Trophoblast cell (in vitro differentiated cells and primary cell): ENCODE results near the gene PPP4R1.

Experiments used
- DNase-seq, 2 donors: peaks; one replicate each; pipeline ENCODE4 v3.0.0-alpha.2; 2016
- H2AFZ ChIP-seq: 2 replicates; pipeline ENCODE4 v1.6.1; 2013; ENCODE audit warnings: low read length, moderate library complexity, mild to moderate bottlenecking; ENCODE audit not compliant: insufficient read depth, poor library complexity
- H2AK5ac ChIP-seq: 2 replicates; pipeline ENCODE4 v1.6.1; 2013; ENCODE audit warnings: mild to moderate bottlenecking, low read length
- H2BK120ac ChIP-seq: 2 replicates; pipeline ENCODE4 v1.6.1; 2013; ENCODE audit warnings: low read length, mild to moderate bottlenecking, moderate library complexity; ENCODE audit not compliant: insufficient read depth, poor library complexity
- H2BK12ac ChIP-seq: 2 replicates; pipeline ENCODE4 v1.6.1; 2013; ENCODE audit warnings: mild to moderate bottlenecking, low read length, moderate library complexity
- H2BK5ac ChIP-seq: 2 replicates; pipeline ENCODE4 v1.6.1; 2013; ENCODE audit warnings: low read length, low read depth, moderate library complexity, mild to moderate bottlenecking; ENCODE audit not compliant: poor library complexity
- H3K14ac ChIP-seq: 2 replicates; pipeline ENCODE4 v1.6.1; 2013; ENCODE audit warnings: mild to moderate bottlenecking, low read length
- H3K18ac ChIP-seq: 2 replicates; pipeline ENCODE4 v1.6.1; 2013; ENCODE audit warnings: mild to moderate bottlenecking, low read length
- H3K23ac ChIP-seq: 2 replicates; pipeline ENCODE4 v1.6.1; 2013; ENCODE audit warnings: low read length
- H3K27ac ChIP-seq: 2 replicates; pipeline ENCODE4 v1.5.1; 2013; ENCODE audit warnings: low read depth, mild to moderate bottlenecking, inconsistent platforms, low read length, moderate library complexity
- H3K27me3 ChIP-seq: 2 replicates; pipeline ENCODE4 v1.6.1; 2013; ENCODE audit warnings: inconsistent platforms, mild to moderate bottlenecking, low read length, moderate library complexity; ENCODE audit not compliant: insufficient read depth
- H3K36me3 ChIP-seq, 2 experiments: 1 replicate in 1 of 2; 2 replicates in 1 of 2; pipeline ENCODE4 v1.6.1; 2013; ENCODE audit warnings: low read length in 2 of 2, mild to moderate bottlenecking in 2 of 2, moderate library complexity in 1 of 2; ENCODE audit not compliant: insufficient read depth in 2 of 2, control insufficient read depth in 1 of 2
- H3K4ac ChIP-seq: 2 replicates; pipeline ENCODE4 v1.6.1; 2013; ENCODE audit warnings: low read depth, mild to moderate bottlenecking, low read length, moderate library complexity
- H3K4me1 ChIP-seq, 2 experiments: 1 replicate in 1 of 2; 2 replicates in 1 of 2; pipeline ENCODE4 v1.6.1; 2013; ENCODE audit warnings: low read length in 2 of 2, mild to moderate bottlenecking in 2 of 2, moderate library complexity in 1 of 2; ENCODE audit not compliant: insufficient read depth in 2 of 2, control insufficient read depth in 1 of 2
- H3K4me2 ChIP-seq: 2 replicates; pipeline ENCODE4 v1.6.1; 2013; ENCODE audit warnings: inconsistent platforms, mild to moderate bottlenecking, low read length, moderate library complexity
- H3K4me3 ChIP-seq: 2 replicates; pipeline ENCODE4 v1.5.1; 2013; ENCODE audit warnings: mild to moderate bottlenecking, low read depth, low read length, inconsistent platforms
- H3K79me1 ChIP-seq: one replicate; pipeline ENCODE4 v1.6.1; 2013; ENCODE audit warnings: low read length
- H3K79me2 ChIP-seq: 2 replicates; pipeline ENCODE4 v1.6.1; 2013; ENCODE audit warnings: low read length, mild to moderate bottlenecking; ENCODE audit not compliant: control insufficient read depth, insufficient read depth, poor library complexity
- H3K9ac ChIP-seq: 2 replicates; pipeline ENCODE4 v1.6.1; 2013; ENCODE audit warnings: mild to moderate bottlenecking, low read length
- H3K9me3 ChIP-seq: 2 replicates; pipeline ENCODE4 v1.6.1; 2013; ENCODE audit warnings: low read depth, mild to moderate bottlenecking, control low read depth, inconsistent platforms, low read length; ENCODE audit not compliant: insufficient read depth
- H4K12ac ChIP-seq: 2 replicates; pipeline ENCODE4 v1.6.1; 2013; ENCODE audit warnings: low read depth, mild to moderate bottlenecking, low read length, moderate library complexity
- H4K8ac ChIP-seq: 2 replicates; pipeline ENCODE4 v1.6.1; 2013; ENCODE audit warnings: low read depth, mild to moderate bottlenecking, low read length, moderate library complexity
- H4K91ac ChIP-seq: one replicate; pipeline ENCODE4 v1.6.1; 2013; ENCODE audit warnings: low read depth, mild to moderate bottlenecking, low read length, moderate library complexity
- WGBS: extraction: QIAGEN DNeasy Blood & Tissue Kit; methylation state at CpG from one replicate; pipeline ENCODE4 v1.1.7; 2013; ENCODE audit warnings: missing lambda C conversion rate; ENCODE audit not compliant: insufficient read length, insufficient coverage; ENCODE audit errors: extremely low coverage; 5-methylcytosine and 5-hydroxymethylcytosine counted together

Gene PPP4R1

DNA sequence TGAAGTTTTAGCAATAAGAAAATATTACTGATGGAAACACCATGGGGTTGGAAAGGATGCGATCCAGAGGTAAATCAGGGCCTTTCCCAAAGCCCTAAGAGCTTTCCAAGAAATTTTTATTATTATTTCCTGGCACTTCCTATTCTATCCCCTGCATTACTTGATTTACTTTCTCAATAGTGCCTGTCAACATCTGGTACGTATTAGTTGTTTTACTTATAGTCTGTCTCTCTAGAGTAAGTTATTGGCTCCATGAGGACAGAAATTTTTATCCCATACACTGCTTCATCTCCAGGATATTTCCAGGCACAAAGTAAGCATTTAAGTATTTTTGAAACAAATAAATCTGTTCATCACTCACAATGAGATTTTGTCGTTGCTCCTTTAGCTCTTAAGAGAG is 18.1 kb downstream of the PPP4R1 start:
- WGBS: no CpG with 5 or more reads among the region's 3 CpGs
- Histone ChIP-seq H2BK12ac (no peak overlapping the region), H3K14ac (no peak overlapping the region), H3K9ac (no peak overlapping the region), H3K4me1 (no peaks in the 10 kb centered on the region), H4K12ac (no peak overlapping the region), H2BK120ac (no peak overlapping the region), H3K36me3 (peaks cover 6 to 7% of the 10 kb centered on the region in 2 experiments), H3K18ac (no peak overlapping the region), H3K27me3 (no peaks in the 10 kb centered on the region), H3K23ac (no peak overlapping the region), H3K9me3 (peaks cover 3% of the 10 kb centered on the region), H4K8ac (no peak overlapping the region), H3K4me3 (no peak overlapping the region), H3K79me2 (peaks cover 3% of the 10 kb centered on the region), H3K79me1 (no peaks in the 10 kb centered on the region), H3K4ac (no peak overlapping the region), H3K27ac (no peak overlapping the region), H2AFZ (no peak overlapping the region), H3K4me2 (no peak overlapping the region), H4K91ac (no peak overlapping the region), H2BK5ac (no peak overlapping the region), H2AK5ac (no peak overlapping the region)
- no peak for DNase-seq

DNA sequence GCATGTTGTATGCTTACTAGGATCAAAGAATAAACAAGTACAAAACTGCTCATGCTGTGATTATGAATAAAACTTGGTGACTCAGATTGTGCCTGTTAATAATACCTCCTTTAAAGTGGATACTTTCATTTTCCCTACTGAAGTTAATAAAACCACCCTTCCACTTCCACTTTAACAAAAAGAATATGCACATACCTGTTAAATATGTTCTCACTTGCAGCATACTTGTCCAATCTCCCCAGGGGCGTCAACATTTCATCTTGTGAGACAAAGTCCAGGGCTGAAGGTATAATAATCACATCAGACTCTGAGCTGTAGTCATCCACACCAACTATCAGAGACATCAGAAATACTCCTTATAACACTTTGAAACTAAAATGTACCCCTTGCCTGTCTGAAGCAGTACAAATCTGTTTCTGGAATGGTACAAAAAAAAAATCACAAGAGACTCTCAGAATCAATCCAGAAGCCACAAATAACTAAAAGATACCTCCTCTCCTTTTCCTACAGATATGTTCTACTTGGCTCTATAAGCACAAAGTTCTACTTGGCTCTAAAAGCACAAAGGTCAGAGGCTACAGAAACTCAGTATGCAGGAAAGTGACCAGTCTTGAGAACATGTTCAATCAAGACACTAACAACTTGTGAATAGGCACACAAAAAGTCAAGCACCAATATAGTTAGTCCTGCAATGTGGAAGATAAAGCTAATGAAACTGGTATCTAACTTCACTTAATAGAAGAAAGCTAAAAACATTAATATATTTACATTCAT is 19.3 kb downstream of the PPP4R1 start:
- no peaks in the 10 kb centered on the region for H3K27me3 ChIP-seq
- H3K79me2 ChIP-seq: no peaks in the 10 kb centered on the region
- no peak overlapping the region for H3K18ac ChIP-seq
- no peak overlapping the region for H3K4me3 ChIP-seq
- no peak overlapping the region for H4K12ac ChIP-seq
- H3K9ac ChIP-seq: no peak overlapping the region
- WGBS: no CpG with 5 or more reads among the region's 1 CpG
- H3K9me3 ChIP-seq: no peaks in the 10 kb centered on the region
- no peak overlapping the region for H2BK12ac ChIP-seq
- H3K4ac ChIP-seq: no peak overlapping the region
- no peak overlapping the region for H2AFZ ChIP-seq
- no peak overlapping the region for H3K23ac ChIP-seq
- DNase-seq: no peak
- peaks cover 4 to 6% of the 10 kb centered on the region in 2 experiments for H3K36me3 ChIP-seq
- H3K27ac ChIP-seq: no peak overlapping the region
- H4K91ac ChIP-seq: no peak overlapping the region
- H4K8ac ChIP-seq: no peak overlapping the region
- H3K4me2 ChIP-seq: no peak overlapping the region
- no peaks in the 10 kb centered on the region for H3K79me1 ChIP-seq
- H3K14ac ChIP-seq: no peak overlapping the region
- H3K4me1 ChIP-seq: no peaks in the 10 kb centered on the region
- H2BK5ac ChIP-seq: no peak overlapping the region
- no peak overlapping the region for H2BK120ac ChIP-seq
- no peak overlapping the region for H2AK5ac ChIP-seq

DNA sequence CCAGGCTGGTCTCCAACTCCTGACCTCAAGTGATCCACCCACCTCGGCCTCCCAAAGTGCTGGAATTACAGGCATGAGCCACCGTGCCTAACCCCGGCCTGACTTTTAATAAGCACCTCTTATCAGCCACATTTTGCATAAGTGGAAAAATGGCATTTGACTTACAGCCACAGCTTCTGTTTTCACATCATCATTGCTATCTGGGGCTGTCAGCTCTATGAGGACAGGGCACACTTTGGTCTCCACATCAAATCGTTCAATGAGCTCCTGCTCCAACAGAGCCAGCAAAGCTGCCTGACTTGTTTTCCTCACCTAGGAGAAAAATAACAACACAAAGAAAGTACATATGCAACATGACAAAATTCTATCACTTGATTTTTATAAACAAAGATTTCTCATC is 26.4 kb downstream of the PPP4R1 start:
- no peaks in the 10 kb centered on the region for H3K79me1 ChIP-seq
- no peak overlapping the region for H3K4me3 ChIP-seq
- no peak overlapping the region for H3K14ac ChIP-seq
- no peaks in the 10 kb centered on the region for H3K9me3 ChIP-seq
- no peak overlapping the region for H2BK120ac ChIP-seq
- no peaks in the 10 kb centered on the region for H3K79me2 ChIP-seq
- H3K9ac ChIP-seq: no peak overlapping the region
- H3K4me2 ChIP-seq: no peak overlapping the region
- H3K27me3 ChIP-seq: no peaks in the 10 kb centered on the region
- WGBS: no CpG with 5 or more reads among the region's 4 CpGs
- H3K4ac ChIP-seq: peak overlapping the region; percentile 46
- H4K12ac ChIP-seq: no peak overlapping the region
- no peak overlapping the region for H2AK5ac ChIP-seq
- no peak overlapping the region for H2AFZ ChIP-seq
- peak in 1 of 2 donors; percentile 15 for DNase-seq
- no peak overlapping the region for H4K91ac ChIP-seq
- no peak overlapping the region for H4K8ac ChIP-seq
- no peak overlapping the region for H3K18ac ChIP-seq
- no peak overlapping the region for H2BK5ac ChIP-seq
- H3K23ac ChIP-seq: no peak overlapping the region
- H3K36me3 ChIP-seq: peaks cover 9 to 14% of the 10 kb centered on the region in 2 experiments
- no peaks in the 10 kb centered on the region for H3K4me1 ChIP-seq
- no peak overlapping the region for H3K27ac ChIP-seq
- H2BK12ac ChIP-seq: no peak overlapping the region

DNA sequence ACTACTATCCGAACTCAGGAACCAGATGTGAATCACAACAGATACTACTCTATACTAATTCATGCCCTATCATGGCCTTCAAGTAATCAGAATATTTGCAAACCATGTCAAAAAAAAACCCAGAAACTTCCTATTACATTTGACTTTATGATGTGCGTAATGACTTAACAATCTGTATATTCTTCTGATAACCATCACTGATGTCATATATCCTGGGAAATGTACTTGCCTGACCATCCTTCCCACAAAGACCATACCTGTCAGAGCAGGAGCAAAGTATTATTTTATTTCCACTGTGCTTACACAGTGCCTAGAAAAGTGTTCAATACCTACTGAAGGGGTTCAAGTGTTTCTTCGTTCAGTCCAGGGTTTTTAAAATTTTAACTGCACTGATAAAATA is 27.5 kb downstream of the PPP4R1 start:
- no peak overlapping the region for H2AFZ ChIP-seq
- H2AK5ac ChIP-seq: no peak overlapping the region
- no peak overlapping the region for H3K4ac ChIP-seq
- H3K79me1 ChIP-seq: no peaks in the 10 kb centered on the region
- no peaks in the 10 kb centered on the region for H3K4me1 ChIP-seq
- no peak overlapping the region for H3K4me2 ChIP-seq
- no peak overlapping the region for H2BK12ac ChIP-seq
- H3K27ac ChIP-seq: no peak overlapping the region
- peaks cover 9 to 14% of the 10 kb centered on the region in 2 experiments for H3K36me3 ChIP-seq
- H3K79me2 ChIP-seq: no peaks in the 10 kb centered on the region
- no CpG with 5 or more reads among the region's 3 CpGs for WGBS
- no peak overlapping the region for H3K4me3 ChIP-seq
- no peak overlapping the region for H4K12ac ChIP-seq
- H3K23ac ChIP-seq: no peak overlapping the region
- H3K27me3 ChIP-seq: no peaks in the 10 kb centered on the region
- no peak overlapping the region for H2BK120ac ChIP-seq
- H4K8ac ChIP-seq: no peak overlapping the region
- H3K14ac ChIP-seq: no peak overlapping the region
- H2BK5ac ChIP-seq: no peak overlapping the region
- H3K9me3 ChIP-seq: no peaks in the 10 kb centered on the region
- H3K9ac ChIP-seq: no peak overlapping the region
- DNase-seq: peak in 1 of 2 donors; percentile 52
- no peak overlapping the region for H4K91ac ChIP-seq
- no peak overlapping the region for H3K18ac ChIP-seq
